Right lobe of liver (tissue), 4 donors: ENCODE data around the gene RNF208.

Experiments
- CTCF ChIP-seq, 4 donors: fragments of 200-600 bp in 3 of 4; fragments of 450-650 bp in 1 of 4; IDR thresholded peaks; one replicate each; pipeline versions ENCODE4 v1.5.1 to v1.8.0; 2016 to 2022; ENCODE audit warnings: antibody characterized with exemption in 4 of 4, mild to moderate bottlenecking in 2 of 4
- POLR2A ChIP-seq: fragments of 450-650 bp; IDR thresholded peaks from one replicate; pipeline ENCODE4 v1.6.1; 2017; ENCODE audit warnings: antibody characterized with exemption, mild to moderate bottlenecking
- donor health status: DM: no; HTN: no; CAD: no.
- donor health status: DM: no; HTN: no; CAD: no.
- donor health status: DM: no; HTN: yes; CAD: no.

GRCh38 chr9:137182836-137183235, 39.2 kb downstream of the RNF208 start:
- TF ChIP-seq CTCF (IDR thresholded peaks at IDR 0.05) (no peak), POLR2A (no peak)
